Panc1 (cell line): ENCODE data around the gene AMER2. TPM values are rescaled to one million over a fixed set of nuclear protein-coding genes. Genes with fewer than 3 reads are reported as not detected.

Experiments used
- ATAC-seq: fragments of 200-7000 bp; cut with Tn5 transposase; 2 replicates; pipeline ENCODE4 v1.9.1; 2020; ENCODE audit warnings: mild to moderate bottlenecking, moderate library complexity
- BruUV-seq: library from RNA; stranded (reverse); fragments of 400-500 nt; replicated peaks from 2 replicates; lab custom pipeline; 2021; lab: Mats Ljungman, UMichigan
- CTCF ChIA-PET: fragments of 300-600 bp; sonication (Branson Sonifier 250); formaldehyde crosslinking; loops from one replicate; lab custom pipeline; 2022; ENCODE audit warnings: antibody characterized with exemption; lab: Charles Lee
- POLR2A ChIA-PET: fragments of 300-600 bp; sonication (Branson Sonifier 250); formaldehyde crosslinking; loops from one replicate; lab custom pipeline; 2022; ENCODE audit warnings: antibody characterized with exemption; lab: Charles Lee
- DNase-seq: peaks from one replicate; pipeline ENCODE4 v3.0.0-alpha.2; 2010; ENCODE audit warnings: low read depth, low spot score
- H3K27ac ChIP-seq: 2 replicates; pipeline ENCODE4 v1.5.1; 2011; ENCODE audit warnings: mild to moderate bottlenecking, low read length, inconsistent platforms
- H3K27me3 ChIP-seq: fragments of 200-500 bp; sonication (Bioruptor generic); 2 replicates; pipeline ENCODE4 v1.6.0; 2014; ENCODE audit warnings: low read length, inconsistent platforms; ENCODE audit not compliant: control insufficient read depth, insufficient read depth
- H3K36me3 ChIP-seq: fragments of 200-500 bp; sonication (Bioruptor generic); 2 replicates; pipeline ENCODE4 v1.5.1; 2014; ENCODE audit warnings: inconsistent platforms, mild to moderate bottlenecking, low read length, moderate library complexity; ENCODE audit not compliant: control insufficient read depth, insufficient read depth
- H3K4me1 ChIP-seq: 2 replicates; pipeline ENCODE4 v1.5.1; 2011; ENCODE audit warnings: inconsistent platforms, mild to moderate bottlenecking, low read length, moderate library complexity; ENCODE audit not compliant: control insufficient read depth, insufficient read depth
- H3K4me3 ChIP-seq, 2 experiments: 2 replicates each; pipeline ENCODE4 v1.5.1; 2011 to 2012; ENCODE audit warnings: low read depth in 2 of 2, low read length in 2 of 2, mild to moderate bottlenecking in 2 of 2, inconsistent platforms in 1 of 2, moderate library complexity in 1 of 2
- H3K9me3 ChIP-seq: fragments of 200-500 bp; sonication (Bioruptor generic); 2 replicates; pipeline ENCODE4 v1.5.1; 2014; ENCODE audit warnings: low read depth, mild to moderate bottlenecking, inconsistent platforms, low read length, moderate library complexity; ENCODE audit not compliant: control insufficient read depth, insufficient read depth
- CTCF ChIP-seq: fragments of 450-650 bp; IDR thresholded peaks from 2 replicates; pipeline ENCODE4 v1.5.1; 2017; ENCODE audit warnings: mild to moderate bottlenecking
- POLR2AphosphoS5 ChIP-seq: IDR thresholded peaks from 2 replicates; pipeline ENCODE4 v1.6.1; 2012; ENCODE audit warnings: mild to moderate bottlenecking, low read depth, low read length, moderate library complexity
- REST ChIP-seq, 2 experiments: IDR thresholded peaks; 2 replicates each; pipeline ENCODE4 v1.6.1; 2011 to 2012; ENCODE audit warnings: low read depth in 2 of 2, control low read depth in 1 of 2, low read length in 1 of 2, mild to moderate bottlenecking in 1 of 2, moderate library complexity in 1 of 2; ENCODE audit not compliant: insufficient read depth in 1 of 2
- SIN3A ChIP-seq: IDR thresholded peaks from 2 replicates; pipeline ENCODE4 v1.6.1; 2012; ENCODE audit warnings: low read depth, mild to moderate bottlenecking, low read length, moderate library complexity, borderline replicate concordance; ENCODE audit not compliant: insufficient read depth
- TCF7L2 ChIP-seq: IDR thresholded peaks from 2 replicates; pipeline ENCODE4 v1.6.1; 2011; ENCODE audit warnings: mild to moderate bottlenecking, low read depth, low read length, inconsistent platforms
- in situ Hi-C: cut with HindIII; loops from 2 replicates; pipeline ENCODE4 v1.10.0; 2016; ENCODE audit warnings: low sequenced_read_pairs, low pct_unique_long_range_greater_than_20kb
- intact Hi-C: fragments of 100-400 bp; cut with micrococcal nuclease; formaldehyde crosslinking; loops from one replicate; pipeline ENCODE4 v1.10.0; 2022; ENCODE audit not compliant: unreplicated experiment
- total RNA-seq: library from RNA; stranded (reverse); gene quantifications from one replicate; pipeline ENCODE4 v1.2.1, GENCODE V29; 2021; ENCODE audit not compliant: unreplicated experiment

AMER2 gene
- total RNA-seq, 1 experiment from 2014 or later, result not detected

GRCh38 chr13:25192489-25192888 is 20.4 kb upstream of the AMER2 start:
- ChIA-PET CTCF (no interaction called here), POLR2A (no interaction called here)
- Histone ChIP-seq H3K9me3 (no peaks in the 10 kb centered on the region), H3K4me1 (no peaks in the 10 kb centered on the region), H3K27me3 (no peaks in the 10 kb centered on the region), H3K36me3 (no peaks in the 10 kb centered on the region), H3K4me3 (no peak overlapping the region), H3K27ac (no peak overlapping the region)
- in situ Hi-C loops (no loop called here), intact Hi-C loops (no loop called here)
- DNase-seq (no peak), ATAC-seq (no peak)
- no TSS peak for BruUV-seq
- TF ChIP-seq TCF7L2 (no peak), POLR2AphosphoS5 (no peak), REST (IDR thresholded peaks at IDR 0.05; ENCODE audit: insufficient read depth in 1 of 2, low read depth in 2 of 2, low read length in 1 of 2) (no peak), CTCF (no peak)

GRCh38 chr13:25192052-25192451 is 20.0 kb upstream of the AMER2 start:
- DNase-seq, result no peak
- ATAC-seq, result no peak
- no TSS peak for BruUV-seq
- POLR2A ChIA-PET, result no interaction called here
- Histone ChIP-seq H3K27me3 (no peaks in the 10 kb centered on the region), H3K36me3 (no peaks in the 10 kb centered on the region), H3K27ac (no peak overlapping the region), H3K4me3 (no peak overlapping the region), H3K9me3 (no peaks in the 10 kb centered on the region), H3K4me1 (no peaks in the 10 kb centered on the region)
- CTCF ChIA-PET, result no interaction called here
- TF ChIP-seq CTCF (no peak), TCF7L2 (no peak), POLR2AphosphoS5 (no peak), SIN3A (no peak), REST (IDR thresholded peaks at IDR 0.05; ENCODE audit: insufficient read depth in 1 of 2, low read depth in 2 of 2, low read length in 1 of 2) (no peak)
- in situ Hi-C loops (no loop called here), intact Hi-C loops (no loop called here)
